ENCODE measurements around the gene GPR39. TPM values are rescaled to one million over a fixed set of nuclear protein-coding genes. Genes with fewer than 3 reads are reported as not detected.

GPR39 gene
- total RNA-seq, 1 donor from 2014 or later: 0.20 TPM

DNA sequence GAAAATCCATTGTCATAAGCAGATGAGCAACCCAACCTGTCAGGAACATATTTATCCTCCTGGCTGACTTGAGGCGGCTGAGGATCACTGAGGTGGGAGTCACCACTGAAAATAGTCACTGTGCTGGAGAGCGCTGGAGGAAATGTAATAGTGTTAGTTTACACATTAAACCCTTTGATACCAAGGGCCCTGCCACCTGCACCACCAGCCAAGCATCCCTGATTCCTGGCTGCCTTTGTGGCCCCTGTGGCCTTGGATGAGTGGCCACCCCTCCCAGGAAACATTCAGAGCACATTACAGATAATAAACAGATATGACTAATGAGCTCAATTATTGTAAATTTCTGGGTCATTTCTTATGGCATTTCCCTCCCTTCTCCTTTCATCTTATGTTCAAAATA lies 147.5 kb downstream of the GPR39 start:
- H3K4me3 Mint-ChIP-seq (ENCODE audit: unreplicated experiment): no peak overlapping the region
- DNase-seq (ENCODE audit: low spot score): no peak
- H3K36me3 Mint-ChIP-seq (ENCODE audit: low read depth): no peaks in the 10 kb centered on the region
- peaks cover 9% of the 10 kb centered on the region for H3K27me3 Mint-ChIP-seq (ENCODE audit: low read depth)
- no peak overlapping the region for H3K27ac Mint-ChIP-seq (ENCODE audit: unreplicated experiment)
- H3K4me1 Mint-ChIP-seq (ENCODE audit: low read depth): no peaks in the 10 kb centered on the region
- TF ChIP-seq, protein P1, sequence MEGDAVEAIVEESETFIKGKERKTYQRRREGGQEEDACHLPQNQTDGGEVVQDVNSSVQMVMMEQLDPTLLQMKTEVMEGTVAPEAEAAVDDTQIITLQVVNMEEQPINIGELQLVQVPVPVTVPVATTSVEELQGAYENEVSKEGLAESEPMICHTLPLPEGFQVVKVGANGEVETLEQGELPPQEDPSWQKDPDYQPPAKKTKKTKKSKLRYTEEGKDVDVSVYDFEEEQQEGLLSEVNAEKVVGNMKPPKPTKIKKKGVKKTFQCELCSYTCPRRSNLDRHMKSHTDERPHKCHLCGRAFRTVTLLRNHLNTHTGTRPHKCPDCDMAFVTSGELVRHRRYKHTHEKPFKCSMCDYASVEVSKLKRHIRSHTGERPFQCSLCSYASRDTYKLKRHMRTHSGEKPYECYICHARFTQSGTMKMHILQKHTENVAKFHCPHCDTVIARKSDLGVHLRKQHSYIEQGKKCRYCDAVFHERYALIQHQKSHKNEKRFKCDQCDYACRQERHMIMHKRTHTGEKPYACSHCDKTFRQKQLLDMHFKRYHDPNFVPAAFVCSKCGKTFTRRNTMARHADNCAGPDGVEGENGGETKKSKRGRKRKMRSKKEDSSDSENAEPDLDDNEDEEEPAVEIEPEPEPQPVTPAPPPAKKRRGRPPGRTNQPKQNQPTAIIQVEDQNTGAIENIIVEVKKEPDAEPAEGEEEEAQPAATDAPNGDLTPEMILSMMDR (IDR thresholded peaks at IDR 0.05): no peak
- H3K9me3 Mint-ChIP-seq (ENCODE audit: low read depth): peaks cover 3% of the 10 kb centered on the region

DNA sequence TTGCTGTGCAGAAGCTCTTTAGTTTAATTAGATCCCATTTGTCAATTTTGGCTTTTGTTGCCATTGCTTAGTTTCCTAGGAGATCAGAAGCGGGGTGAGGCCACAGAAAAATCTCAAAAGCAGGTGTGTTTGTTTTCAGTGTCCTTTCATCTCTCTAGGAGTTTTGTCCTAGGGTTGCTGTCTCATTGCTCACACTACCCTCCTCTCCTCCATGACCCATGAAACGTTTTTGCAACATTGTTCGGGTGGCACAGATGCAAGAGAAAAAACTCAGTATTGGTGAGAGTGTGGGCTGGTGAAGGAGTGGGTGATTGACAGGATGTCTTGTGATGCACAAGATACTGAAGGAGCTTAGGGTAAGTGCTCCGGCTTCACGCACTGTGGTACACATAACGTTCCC lies 149.8 kb downstream of the GPR39 start:
- peaks cover 8% of the 10 kb centered on the region for H3K27me3 Mint-ChIP-seq (ENCODE audit: low read depth)
- no peak for DNase-seq (ENCODE audit: low spot score)
- no peak overlapping the region for H3K4me3 Mint-ChIP-seq (ENCODE audit: unreplicated experiment)
- H3K4me1 Mint-ChIP-seq (ENCODE audit: low read depth): no peaks in the 10 kb centered on the region
- H3K36me3 Mint-ChIP-seq (ENCODE audit: low read depth): no peaks in the 10 kb centered on the region
- TF ChIP-seq, protein P1 (IDR thresholded peaks at IDR 0.05): no peak
- peaks cover 3% of the 10 kb centered on the region for H3K9me3 Mint-ChIP-seq (ENCODE audit: low read depth)
- no peak overlapping the region for H3K27ac Mint-ChIP-seq (ENCODE audit: unreplicated experiment)

DNA sequence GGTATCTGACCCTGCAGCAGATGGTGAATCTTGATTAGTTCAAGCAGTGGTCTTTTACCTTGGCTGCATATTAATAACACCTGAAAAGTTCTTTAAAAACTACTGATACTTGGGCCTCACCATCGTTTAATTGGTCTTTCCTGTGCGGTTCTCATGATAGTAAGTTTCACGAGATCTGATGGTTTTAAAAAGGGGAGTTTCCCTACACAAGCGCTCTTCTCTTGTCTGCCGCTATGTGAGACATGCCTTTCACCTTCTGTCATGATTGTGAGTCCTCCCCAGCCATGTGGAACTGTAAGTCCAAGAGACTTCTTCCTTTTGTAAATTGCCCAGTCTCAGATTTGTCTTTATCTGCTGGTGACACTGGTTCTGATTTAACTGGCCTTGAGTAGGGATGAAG lies 151.1 kb downstream of the GPR39 start:
- Mint-ChIP-seq H3K9me3 (ENCODE audit: low read depth) (peaks cover 3% of the 10 kb centered on the region), H3K27ac (ENCODE audit: unreplicated experiment) (no peak overlapping the region)

DNA sequence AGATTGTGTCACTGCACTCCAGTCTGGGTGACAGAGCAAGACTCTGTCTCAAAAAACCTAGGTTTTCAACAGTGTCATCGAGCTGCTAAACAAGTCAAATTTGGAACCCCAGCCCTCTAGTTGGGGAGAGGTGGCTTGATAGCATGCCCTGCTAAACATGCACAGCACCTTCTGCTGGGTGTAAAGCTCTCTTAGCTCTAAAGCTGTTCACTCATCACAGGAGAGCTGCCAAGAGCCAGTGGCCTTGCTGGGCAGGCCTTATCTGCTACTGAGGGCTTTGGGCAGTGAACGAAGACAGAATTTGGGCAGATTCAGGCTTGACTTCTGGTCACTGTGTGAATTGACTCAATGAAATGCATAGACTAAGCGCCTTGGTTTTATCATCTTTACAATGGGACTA lies 152.1 kb downstream of the GPR39 start:
- H3K9me3 Mint-ChIP-seq (ENCODE audit: low read depth): peaks cover 3% of the 10 kb centered on the region
- no peaks in the 10 kb centered on the region for H3K36me3 Mint-ChIP-seq (ENCODE audit: low read depth)
- H3K27ac Mint-ChIP-seq (ENCODE audit: unreplicated experiment): no peak overlapping the region
- TF ChIP-seq, protein P1 (IDR thresholded peaks at IDR 0.05): no peak
- H3K4me1 Mint-ChIP-seq (ENCODE audit: low read depth): no peaks in the 10 kb centered on the region
- no peak overlapping the region for H3K4me3 Mint-ChIP-seq (ENCODE audit: unreplicated experiment)
- peaks cover 11% of the 10 kb centered on the region for H3K27me3 Mint-ChIP-seq (ENCODE audit: low read depth)
- DNase-seq (ENCODE audit: low spot score): no peak

More for the DNA sequence above, 151.1 kb downstream of the GPR39 start:
- TF ChIP-seq, protein P1 (IDR thresholded peaks at IDR 0.05): no peak
- Mint-ChIP-seq H3K27me3 (ENCODE audit: low read depth) (peaks cover 11% of the 10 kb centered on the region), H3K36me3 (ENCODE audit: low read depth) (no peaks in the 10 kb centered on the region), H3K4me3 (ENCODE audit: unreplicated experiment) (no peak overlapping the region), H3K4me1 (ENCODE audit: low read depth) (no peaks in the 10 kb centered on the region)
- DNase-seq (ENCODE audit: low spot score): no peak

DNA sequence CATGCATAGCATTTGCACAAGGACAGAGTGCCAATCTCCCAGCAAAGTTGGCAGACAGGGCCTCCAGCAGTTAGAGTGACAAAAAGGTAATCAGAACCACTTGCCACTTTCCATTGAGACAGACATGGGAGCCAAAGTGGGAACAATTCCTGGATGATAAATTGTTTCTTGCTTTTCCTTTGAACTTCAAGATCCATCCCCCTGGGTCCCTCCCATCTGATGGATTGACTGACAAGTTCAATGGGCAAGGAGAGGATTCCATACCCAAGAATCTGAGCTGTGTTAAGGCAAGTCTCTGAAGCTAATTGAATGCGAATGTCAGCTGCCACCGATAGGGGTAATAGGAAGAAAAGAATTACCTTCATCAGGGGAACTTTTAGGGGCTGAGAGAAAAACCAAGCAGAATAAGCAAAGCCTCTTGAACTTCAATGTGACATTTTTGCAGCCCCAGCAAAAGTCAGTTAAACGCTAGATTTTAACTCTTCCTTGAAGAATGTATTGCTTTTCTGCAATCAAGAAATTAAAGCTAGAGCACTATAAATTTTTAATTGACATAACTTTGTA lies 156.9 kb downstream of the GPR39 start:
- H3K9me3 Mint-ChIP-seq (ENCODE audit: low read depth): peaks cover 5% of the 10 kb centered on the region
- H3K36me3 Mint-ChIP-seq (ENCODE audit: low read depth): no peaks in the 10 kb centered on the region
- DNase-seq (ENCODE audit: low spot score): no peak
- H3K4me1 Mint-ChIP-seq (ENCODE audit: low read depth): no peaks in the 10 kb centered on the region
- no peak overlapping the region for H3K4me3 Mint-ChIP-seq (ENCODE audit: unreplicated experiment)
- H3K27ac Mint-ChIP-seq (ENCODE audit: unreplicated experiment): no peak overlapping the region
- TF ChIP-seq, protein P1 (IDR thresholded peaks at IDR 0.05): no peak
- H3K27me3 Mint-ChIP-seq (ENCODE audit: low read depth): peaks cover 12% of the 10 kb centered on the region
